H9 (cell line): ENCODE measurements around the gene TSSK6. TPM values are rescaled to one million over a fixed set of nuclear protein-coding genes. Genes with fewer than 3 reads are reported as not detected.

ENCODE experiments used
- DNase-seq: peaks from one replicate; pipeline ENCODE4 v3.0.0-alpha.2; 2017
- H2AFZ ChIP-seq: one replicate; pipeline ENCODE4 v1.6.1; 2013; ENCODE audit warnings: mild to moderate bottlenecking, low read length, control low read depth, moderate library complexity
- H2AK5ac ChIP-seq: 2 replicates; pipeline ENCODE4 v1.6.1; 2013; ENCODE audit warnings: low read length, control low read depth, mixed read lengths; ENCODE audit not compliant: insufficient read length
- H2BK120ac ChIP-seq: one replicate; pipeline ENCODE4 v1.6.1; 2013; ENCODE audit warnings: low read depth, mild to moderate bottlenecking, low read length, control low read depth, inconsistent platforms; ENCODE audit not compliant: poor library complexity, severe bottlenecking
- H2BK12ac ChIP-seq: 2 replicates; pipeline ENCODE4 v1.6.1; 2013; ENCODE audit warnings: low read length, control low read depth, mixed read lengths, low read depth; ENCODE audit not compliant: insufficient read length
- H2BK15ac ChIP-seq: 2 replicates; pipeline ENCODE4 v1.6.1; 2013; ENCODE audit warnings: low read depth, low read length, control low read depth
- H2BK20ac ChIP-seq: one replicate; pipeline ENCODE4 v1.6.1; 2013; ENCODE audit warnings: low read depth, mild to moderate bottlenecking, low read length, control low read depth, inconsistent platforms; ENCODE audit not compliant: poor library complexity, severe bottlenecking
- H2BK5ac ChIP-seq: 2 replicates; pipeline ENCODE4 v1.6.1; 2013; ENCODE audit warnings: low read length, control low read depth, mixed read lengths; ENCODE audit not compliant: insufficient read length
- H3K14ac ChIP-seq: 2 replicates; pipeline ENCODE4 v1.6.1; 2013; ENCODE audit warnings: low read length, control low read depth; ENCODE audit not compliant: insufficient read depth
- H3K18ac ChIP-seq: 2 replicates; pipeline ENCODE4 v1.6.1; 2013; ENCODE audit warnings: low read depth, mild to moderate bottlenecking, mixed read lengths, low read length, control low read depth; ENCODE audit not compliant: insufficient read length
- H3K23ac ChIP-seq: 2 replicates; pipeline ENCODE4 v1.6.1; 2013; ENCODE audit warnings: low read length, control low read depth, mixed read lengths, low read depth; ENCODE audit not compliant: insufficient read length
- H3K23me2 ChIP-seq: 2 replicates; pipeline ENCODE4 v1.6.1; 2013; ENCODE audit warnings: low read depth, mild to moderate bottlenecking, mixed read lengths, low read length, control low read depth; ENCODE audit not compliant: insufficient read length, poor library complexity, severe bottlenecking
- H3K27ac ChIP-seq: 2 replicates; pipeline ENCODE4 v1.5.1; 2013; ENCODE audit warnings: low read length, control low read depth, mixed read lengths, low read depth; ENCODE audit not compliant: insufficient read length
- H3K27me3 ChIP-seq: 2 replicates; pipeline ENCODE4 v1.6.1; 2013; ENCODE audit warnings: low read length, control low read depth, inconsistent platforms; ENCODE audit not compliant: insufficient read depth
- H3K4ac ChIP-seq: 2 replicates; pipeline ENCODE4 v1.6.1; 2013; ENCODE audit warnings: low read depth, mild to moderate bottlenecking, control low read depth, inconsistent platforms, low read length, moderate library complexity
- H3K4me1 ChIP-seq: 2 replicates; pipeline ENCODE4 v1.6.1; 2013; ENCODE audit warnings: low read length, control low read depth, inconsistent platforms; ENCODE audit not compliant: insufficient read depth
- H3K4me2 ChIP-seq: 2 replicates; pipeline ENCODE4 v1.6.1; 2013; ENCODE audit warnings: low read length, control low read depth, mixed read lengths; ENCODE audit not compliant: insufficient read length, insufficient read depth
- H3K56ac ChIP-seq: 2 replicates; pipeline ENCODE4 v1.6.1; 2013; ENCODE audit warnings: low read depth, mild to moderate bottlenecking, mixed read lengths, low read length, control low read depth; ENCODE audit not compliant: insufficient read length
- H3K79me1 ChIP-seq: 2 replicates; pipeline ENCODE4 v1.6.1; 2013; ENCODE audit warnings: low read depth, mild to moderate bottlenecking, moderate library complexity, low read length, control low read depth, inconsistent platforms; ENCODE audit not compliant: insufficient read depth, poor library complexity, severe bottlenecking
- H3K79me2 ChIP-seq: 2 replicates; pipeline ENCODE4 v1.6.1; 2013; ENCODE audit warnings: low read length, control low read depth, inconsistent platforms; ENCODE audit not compliant: insufficient read depth
- H3K9ac ChIP-seq: 2 replicates; pipeline ENCODE4 v1.6.1; 2013; ENCODE audit warnings: low read length, control low read depth, mixed read lengths; ENCODE audit not compliant: insufficient read length; ENCODE audit errors: extremely low read depth
- H3K9me3 ChIP-seq: one replicate; pipeline ENCODE4 v1.6.1; 2013; ENCODE audit warnings: low read depth, low read length, inconsistent platforms; ENCODE audit not compliant: control insufficient read depth
- H3T11ph ChIP-seq: one replicate; pipeline ENCODE4 v1.6.1; 2013; ENCODE audit warnings: mild to moderate bottlenecking, low read length, control low read depth, inconsistent platforms
- H4K20me1 ChIP-seq: one replicate; pipeline ENCODE4 v1.6.1; 2013; ENCODE audit not compliant: control insufficient read depth, insufficient read length, insufficient read depth
- H4K5ac ChIP-seq: 2 replicates; pipeline ENCODE4 v1.6.1; 2013; ENCODE audit warnings: low read depth, mild to moderate bottlenecking, mixed read lengths, low read length, control low read depth; ENCODE audit not compliant: insufficient read length
- H4K8ac ChIP-seq: replicated peaks from 2 replicates; pipeline ENCODE4 v1.6.1; 2013; ENCODE audit warnings: low read length, control low read depth, mixed read lengths, low read depth; ENCODE audit not compliant: insufficient read length
- H4K91ac ChIP-seq: 2 replicates; pipeline ENCODE4 v1.6.1; 2013; ENCODE audit warnings: low read depth, mild to moderate bottlenecking, moderate library complexity, mixed read lengths, low read length, control low read depth; ENCODE audit not compliant: insufficient read length
- H3K27ac Mint-ChIP-seq, 3 experiments: 2 replicates in 2 of 3; 3 replicates in 1 of 3; pipeline ENCODE4 v1.8.0; 2020 to 2021; ENCODE audit warnings: mixed read lengths in 3 of 3, mild to moderate bottlenecking in 1 of 3, moderate library complexity in 1 of 3
- H3K27me3 Mint-ChIP-seq: 2 replicates; pipeline ENCODE4 v1.8.0; 2021; ENCODE audit warnings: low read depth, mild to moderate bottlenecking, moderate library complexity, mixed read lengths
- H3K36me3 Mint-ChIP-seq, 3 experiments: 2 replicates in 2 of 3; 3 replicates in 1 of 3; pipeline ENCODE4 v1.8.0; 2020 to 2021; ENCODE audit warnings: low read depth in 3 of 3, mixed read lengths in 3 of 3; ENCODE audit not compliant: insufficient read depth in 1 of 3
- H3K4me1 Mint-ChIP-seq, 2 experiments: 2 replicates each; pipeline ENCODE4 v1.8.0; 2020; ENCODE audit warnings: mixed read lengths in 2 of 2
- H3K4me3 Mint-ChIP-seq, 2 experiments: 2 replicates in 1 of 2; 3 replicates in 1 of 2; pipeline ENCODE4 v1.8.0; 2020 to 2021; ENCODE audit warnings: mild to moderate bottlenecking in 2 of 2, mixed read lengths in 2 of 2, moderate library complexity in 1 of 2
- H3K9me3 Mint-ChIP-seq, 2 experiments: 2 replicates in 1 of 2; 3 replicates in 1 of 2; pipeline ENCODE4 v1.8.0; 2020; ENCODE audit warnings: mild to moderate bottlenecking in 2 of 2, mixed read lengths in 2 of 2, moderate library complexity in 1 of 2
- WGBS: extraction: QIAGEN DNeasy Blood & Tissue Kit; methylation state at CpG from one replicate; pipeline ENCODE4 v1.1.7; 2013; ENCODE audit warnings: missing lambda C conversion rate, low lambda C conversion rate, mixed read lengths; ENCODE audit not compliant: insufficient read length; ENCODE audit errors: extremely low coverage; 5-methylcytosine and 5-hydroxymethylcytosine counted together
- total RNA-seq: library from RNA; stranded (reverse); gene quantifications from 2 replicates; pipeline ENCODE4 v1.2.1, GENCODE V29; 2021
- TF ChIP-seq, protein P1 (sequence below): fragments of 200-600 bp; sonication (generic); conservative IDR thresholded peaks from 3 replicates; pipeline ENCODE4 v1.8.0; 2021; ENCODE audit warnings: antibody characterized with exemption, mild to moderate bottlenecking

The TSSK6 gene
- total RNA-seq, 1 experiment from 2014 or later = 2.6 TPM

DNA sequence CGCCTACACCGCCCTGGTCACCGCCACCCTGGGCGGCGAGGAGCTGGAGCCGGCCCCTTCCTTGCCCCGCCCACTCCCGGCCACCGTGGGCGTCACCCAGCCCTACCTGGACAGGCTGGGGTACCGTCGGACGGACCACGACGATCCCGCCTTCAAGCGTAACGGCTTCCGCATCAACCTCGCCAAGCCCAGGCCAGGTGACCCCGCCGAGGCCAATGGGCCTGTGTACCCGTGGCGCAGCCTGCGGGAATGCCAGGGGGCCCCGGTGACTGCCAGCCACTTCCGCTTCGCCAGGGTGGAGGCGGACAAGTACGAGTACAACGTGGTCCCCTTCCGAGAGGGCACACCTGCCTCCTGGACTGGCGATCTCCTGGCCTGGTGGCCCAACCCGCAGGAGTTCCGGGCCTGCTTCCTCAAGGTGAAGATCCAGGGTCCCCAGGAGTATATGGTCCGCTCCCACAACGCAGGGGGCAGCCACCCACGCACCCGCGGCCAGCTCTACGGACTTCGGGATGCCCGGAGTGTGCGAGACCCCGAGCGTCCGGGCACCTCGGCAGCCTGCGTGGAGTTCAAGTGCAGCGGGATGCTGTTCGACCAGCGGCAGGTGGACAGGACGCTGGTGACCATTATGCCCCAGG lies 29.7 kb upstream of the TSSK6 start:
- H3K79me1 ChIP-seq = no peaks in the 10 kb centered on the region
- H3K27ac ChIP-seq = no peak overlapping the region
- H3K4ac ChIP-seq = no peak overlapping the region
- no peak overlapping the region for H3K23ac ChIP-seq
- no peak overlapping the region for H3K4me2 ChIP-seq
- H2BK15ac ChIP-seq = no peak overlapping the region
- no peak for DNase-seq
- Mint-ChIP-seq H3K36me3 (peaks cover 2 to 4% (median 2%) of the 10 kb centered on the region in 3 experiments; a peak in 4 of 7 replicates), H3K4me3 (no peak overlapping the region), H3K27ac (no peak overlapping the region), H3K27me3 (peaks cover 10% of the 10 kb centered on the region), H3K4me1 (peaks cover 2 to 15% of the 10 kb centered on the region in 2 experiments; a peak in 2 of 4 replicates), H3K9me3 (no peaks in the 10 kb centered on the region)
- peaks cover 5% of the 10 kb centered on the region for H3K23me2 ChIP-seq
- no CpG with 5 or more reads among the region's 53 CpGs for WGBS
- no peak overlapping the region for H4K91ac ChIP-seq
- no peak overlapping the region for H4K8ac ChIP-seq
- H4K5ac ChIP-seq = no peak overlapping the region
- H2BK5ac ChIP-seq = no peak overlapping the region
- no peaks in the 10 kb centered on the region for H3K4me1 ChIP-seq
- no peak overlapping the region for H3K18ac ChIP-seq
- TF ChIP-seq, protein P1, sequence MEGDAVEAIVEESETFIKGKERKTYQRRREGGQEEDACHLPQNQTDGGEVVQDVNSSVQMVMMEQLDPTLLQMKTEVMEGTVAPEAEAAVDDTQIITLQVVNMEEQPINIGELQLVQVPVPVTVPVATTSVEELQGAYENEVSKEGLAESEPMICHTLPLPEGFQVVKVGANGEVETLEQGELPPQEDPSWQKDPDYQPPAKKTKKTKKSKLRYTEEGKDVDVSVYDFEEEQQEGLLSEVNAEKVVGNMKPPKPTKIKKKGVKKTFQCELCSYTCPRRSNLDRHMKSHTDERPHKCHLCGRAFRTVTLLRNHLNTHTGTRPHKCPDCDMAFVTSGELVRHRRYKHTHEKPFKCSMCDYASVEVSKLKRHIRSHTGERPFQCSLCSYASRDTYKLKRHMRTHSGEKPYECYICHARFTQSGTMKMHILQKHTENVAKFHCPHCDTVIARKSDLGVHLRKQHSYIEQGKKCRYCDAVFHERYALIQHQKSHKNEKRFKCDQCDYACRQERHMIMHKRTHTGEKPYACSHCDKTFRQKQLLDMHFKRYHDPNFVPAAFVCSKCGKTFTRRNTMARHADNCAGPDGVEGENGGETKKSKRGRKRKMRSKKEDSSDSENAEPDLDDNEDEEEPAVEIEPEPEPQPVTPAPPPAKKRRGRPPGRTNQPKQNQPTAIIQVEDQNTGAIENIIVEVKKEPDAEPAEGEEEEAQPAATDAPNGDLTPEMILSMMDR = no peak
- H3K9ac ChIP-seq = no peak overlapping the region
- H3T11ph ChIP-seq = no peak overlapping the region
- H3K27me3 ChIP-seq = no peaks in the 10 kb centered on the region
- no peak overlapping the region for H3K56ac ChIP-seq
- H3K14ac ChIP-seq = no peak overlapping the region
- no peak overlapping the region for H2BK12ac ChIP-seq
- H2AK5ac ChIP-seq = no peak overlapping the region
- H2BK120ac ChIP-seq = no peak overlapping the region
- H2AFZ ChIP-seq = no peak overlapping the region
- no peak overlapping the region for H2BK20ac ChIP-seq
- H4K20me1 ChIP-seq = no peaks in the 10 kb centered on the region
- no peaks in the 10 kb centered on the region for H3K79me2 ChIP-seq
- H3K9me3 ChIP-seq = no peaks in the 10 kb centered on the region
